Measurements from ENCODE around the gene ZKSCAN2. TPM values are rescaled to one million over a fixed set of nuclear protein-coding genes. Genes with fewer than 3 reads are reported as not detected.

The ZKSCAN2 gene
- total and polyA plus RNA-seq, 9 of the 15 experiments (the other 6 are each of a cell fraction or from before 2014, with no cell fraction given): 1.3 to 9.5 (median 4.2) TPM

DNA sequence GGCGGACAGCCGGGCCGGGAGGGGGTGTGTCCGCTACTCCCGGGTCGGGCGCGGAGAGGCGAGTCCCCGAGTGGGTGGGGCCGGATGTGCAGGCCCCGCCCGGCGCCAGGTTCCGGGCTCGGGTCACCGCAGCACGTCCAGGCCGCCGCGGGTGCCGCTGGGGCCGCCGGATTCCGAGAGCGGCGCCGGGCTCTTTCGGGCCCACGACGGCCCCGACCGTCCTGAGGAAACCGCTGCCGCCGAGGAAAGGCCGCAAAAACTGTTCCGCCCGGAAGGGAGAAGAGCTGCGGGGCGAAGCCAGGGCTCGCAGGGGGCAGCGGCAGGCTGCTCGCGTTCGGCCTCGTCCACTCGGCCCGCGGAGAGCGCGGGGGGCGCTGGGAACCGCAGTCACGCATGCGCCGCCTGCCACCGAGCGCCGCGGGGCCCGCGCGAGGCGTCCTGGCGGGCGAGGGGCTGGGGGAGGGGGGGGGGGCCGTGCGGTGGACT, at the start of gene ZKSCAN2 (continued):
- TF ChIP-seq KLF6 (CRISPR knock-in tag; IDR thresholded peaks at IDR 0.05; ENCODE audit: borderline replicate concordance) (no peak), U2AF1 (optimal IDR thresholded peaks at IDR 0.05; ENCODE audit: low read depth, low read length) (peak; percentile 85), SP1 (CRISPR knock-in tag; IDR thresholded peaks at IDR 0.05) (no peak; the same call in 1 of the 2 replicates), RBM22 (IDR thresholded peaks at IDR 0.05; ENCODE audit: low read depth, low read length, poor library complexity, severe bottlenecking) (peak; percentile 3), NRF1 (conservative IDR thresholded peaks at IDR 0.05 in 1 of 2, IDR thresholded peaks at IDR 0.05 in 1 of 2) (peak; percentile 91), NR2C1 (IDR thresholded peaks at IDR 0.05) (no peak), NR2C1 (tag; IDR thresholded peaks at IDR 0.05) (peak; percentile 53), JUN (IDR thresholded peaks at IDR 0.05; ENCODE audit: borderline replicate concordance, low read depth, low read length) (peak; percentile 11; the same call in 1 of the 2 replicates), JUN (CRISPR knock-in tag; IDR thresholded peaks at IDR 0.05; ENCODE audit: borderline replicate concordance) (no peak), GABPB1 (CRISPR knock-in tag; IDR thresholded peaks at IDR 0.05) (peak; percentile 66), HNRNPL (IDR thresholded peaks at IDR 0.05; ENCODE audit: low read depth, low read length) (peak; percentile 61; the same call in 1 of the 2 replicates)
- TF ChIP-seq, protein P1, sequence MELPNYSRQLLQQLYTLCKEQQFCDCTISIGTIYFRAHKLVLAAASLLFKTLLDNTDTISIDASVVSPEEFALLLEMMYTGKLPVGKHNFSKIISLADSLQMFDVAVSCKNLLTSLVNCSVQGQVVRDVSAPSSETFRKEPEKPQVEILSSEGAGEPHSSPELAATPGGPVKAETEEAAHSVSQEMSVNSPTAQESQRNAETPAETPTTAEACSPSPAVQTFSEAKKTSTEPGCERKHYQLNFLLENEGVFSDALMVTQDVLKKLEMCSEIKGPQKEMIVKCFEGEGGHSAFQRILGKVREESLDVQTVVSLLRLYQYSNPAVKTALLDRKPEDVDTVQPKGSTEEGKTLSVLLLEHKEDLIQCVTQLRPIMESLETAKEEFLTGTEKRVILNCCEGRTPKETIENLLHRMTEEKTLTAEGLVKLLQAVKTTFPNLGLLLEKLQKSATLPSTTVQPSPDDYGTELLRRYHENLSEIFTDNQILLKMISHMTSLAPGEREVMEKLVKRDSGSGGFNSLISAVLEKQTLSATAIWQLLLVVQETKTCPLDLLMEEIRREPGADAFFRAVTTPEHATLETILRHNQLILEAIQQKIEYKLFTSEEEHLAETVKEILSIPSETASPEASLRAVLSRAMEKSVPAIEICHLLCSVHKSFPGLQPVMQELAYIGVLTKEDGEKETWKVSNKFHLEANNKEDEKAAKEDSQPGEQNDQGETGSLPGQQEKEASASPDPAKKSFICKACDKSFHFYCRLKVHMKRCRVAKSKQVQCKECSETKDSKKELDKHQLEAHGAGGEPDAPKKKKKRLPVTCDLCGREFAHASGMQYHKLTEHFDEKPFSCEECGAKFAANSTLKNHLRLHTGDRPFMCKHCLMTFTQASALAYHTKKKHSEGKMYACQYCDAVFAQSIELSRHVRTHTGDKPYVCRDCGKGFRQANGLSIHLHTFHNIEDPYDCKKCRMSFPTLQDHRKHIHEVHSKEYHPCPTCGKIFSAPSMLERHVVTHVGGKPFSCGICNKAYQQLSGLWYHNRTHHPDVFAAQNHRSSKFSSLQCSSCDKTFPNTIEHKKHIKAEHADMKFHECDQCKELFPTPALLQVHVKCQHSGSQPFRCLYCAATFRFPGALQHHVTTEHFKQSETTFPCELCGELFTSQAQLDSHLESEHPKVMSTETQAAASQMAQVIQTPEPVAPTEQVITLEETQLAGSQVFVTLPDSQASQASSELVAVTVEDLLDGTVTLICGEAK (IDR thresholded peaks at IDR 0.05): peak; percentile 85
- TF ChIP-seq, protein P1 (CRISPR knock-in tag; IDR thresholded peaks at IDR 0.05): no peak
- TF ChIP-seq, protein P2, sequence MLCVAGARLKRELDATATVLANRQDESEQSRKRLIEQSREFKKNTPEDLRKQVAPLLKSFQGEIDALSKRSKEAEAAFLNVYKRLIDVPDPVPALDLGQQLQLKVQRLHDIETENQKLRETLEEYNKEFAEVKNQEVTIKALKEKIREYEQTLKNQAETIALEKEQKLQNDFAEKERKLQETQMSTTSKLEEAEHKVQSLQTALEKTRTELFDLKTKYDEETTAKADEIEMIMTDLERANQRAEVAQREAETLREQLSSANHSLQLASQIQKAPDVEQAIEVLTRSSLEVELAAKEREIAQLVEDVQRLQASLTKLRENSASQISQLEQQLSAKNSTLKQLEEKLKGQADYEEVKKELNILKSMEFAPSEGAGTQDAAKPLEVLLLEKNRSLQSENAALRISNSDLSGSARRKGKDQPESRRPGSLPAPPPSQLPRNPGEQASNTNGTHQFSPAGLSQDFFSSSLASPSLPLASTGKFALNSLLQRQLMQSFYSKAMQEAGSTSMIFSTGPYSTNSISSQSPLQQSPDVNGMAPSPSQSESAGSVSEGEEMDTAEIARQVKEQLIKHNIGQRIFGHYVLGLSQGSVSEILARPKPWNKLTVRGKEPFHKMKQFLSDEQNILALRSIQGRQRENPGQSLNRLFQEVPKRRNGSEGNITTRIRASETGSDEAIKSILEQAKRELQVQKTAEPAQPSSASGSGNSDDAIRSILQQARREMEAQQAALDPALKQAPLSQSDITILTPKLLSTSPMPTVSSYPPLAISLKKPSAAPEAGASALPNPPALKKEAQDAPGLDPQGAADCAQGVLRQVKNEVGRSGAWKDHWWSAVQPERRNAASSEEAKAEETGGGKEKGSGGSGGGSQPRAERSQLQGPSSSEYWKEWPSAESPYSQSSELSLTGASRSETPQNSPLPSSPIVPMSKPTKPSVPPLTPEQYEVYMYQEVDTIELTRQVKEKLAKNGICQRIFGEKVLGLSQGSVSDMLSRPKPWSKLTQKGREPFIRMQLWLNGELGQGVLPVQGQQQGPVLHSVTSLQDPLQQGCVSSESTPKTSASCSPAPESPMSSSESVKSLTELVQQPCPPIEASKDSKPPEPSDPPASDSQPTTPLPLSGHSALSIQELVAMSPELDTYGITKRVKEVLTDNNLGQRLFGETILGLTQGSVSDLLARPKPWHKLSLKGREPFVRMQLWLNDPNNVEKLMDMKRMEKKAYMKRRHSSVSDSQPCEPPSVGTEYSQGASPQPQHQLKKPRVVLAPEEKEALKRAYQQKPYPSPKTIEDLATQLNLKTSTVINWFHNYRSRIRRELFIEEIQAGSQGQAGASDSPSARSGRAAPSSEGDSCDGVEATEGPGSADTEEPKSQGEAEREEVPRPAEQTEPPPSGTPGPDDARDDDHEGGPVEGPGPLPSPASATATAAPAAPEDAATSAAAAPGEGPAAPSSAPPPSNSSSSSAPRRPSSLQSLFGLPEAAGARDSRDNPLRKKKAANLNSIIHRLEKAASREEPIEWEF (CRISPR knock-in tag; IDR thresholded peaks at IDR 0.05): no peak
